ENCODE data around the gene VPS37C. TPM values are rescaled to one million over a fixed set of nuclear protein-coding genes. Genes with fewer than 3 reads are reported as not detected.

Gene VPS37C
- total RNA-seq, 1 experiment from 2014 or later: 23.1 TPM

GRCh38 chr11:61110255-61111049 lies 50.8 kb downstream of the VPS37C start:
- no peak for TF ChIP-seq CEBPB (IDR thresholded peaks at IDR 0.05; ENCODE audit: low read depth)
- no peak for TF ChIP-seq FOSL1 (IDR thresholded peaks at IDR 0.05; ENCODE audit: low read depth)
- H2AFZ ChIP-seq (ENCODE audit: low read depth, low read length, poor library complexity, severe bottlenecking): no peak overlapping the region
- H3K36me3 ChIP-seq (ENCODE audit: control insufficient read depth in 1 of 2, insufficient read depth in 2 of 2, low read length in 2 of 2): no peaks in the 10 kb centered on the region
- no peak for DNase-seq (ENCODE audit: low read depth, low spot score)
- intact Hi-C loops (cut with micrococcal nuclease): no loop called here
- H3K9me2 ChIP-seq (ENCODE audit: insufficient read depth): no peaks in the 10 kb centered on the region
- CTCF ChIA-PET: no interaction called here
- no peak overlapping the region for H3K9ac ChIP-seq (ENCODE audit: low read length)
- no peak overlapping the region for H3K4me2 ChIP-seq (ENCODE audit: low read length)
- RAD21 ChIA-PET (ENCODE audit: low non-redundant PET in 1 of 2, low total read pairs in 2 of 2, uncharacterized antibody in 2 of 2, unreplicated experiment in 2 of 2): no interaction called here
- no peak overlapping the region for H3K4me3 ChIP-seq (replicated peaks in 1 of 2; ENCODE audit: low read depth in 1 of 2, low read length in 2 of 2)
- no peaks in the 10 kb centered on the region for H3K9me3 ChIP-seq (ENCODE audit: control insufficient read depth in 1 of 2, insufficient read depth in 1 of 2, low read depth in 1 of 2, low read length in 2 of 2)
- no peaks in the 10 kb centered on the region for H4K20me1 ChIP-seq (ENCODE audit: insufficient read depth)
- no peak overlapping the region for H3K27ac ChIP-seq (ENCODE audit: low read depth, low read length)
- H3K79me2 ChIP-seq (ENCODE audit: insufficient read depth, low read length): no peaks in the 10 kb centered on the region
- no peaks in the 10 kb centered on the region for H3K27me3 ChIP-seq (ENCODE audit: insufficient read depth, low read length)
- no peaks in the 10 kb centered on the region for H3K4me1 ChIP-seq (ENCODE audit: control insufficient read depth in 1 of 2, insufficient read depth in 2 of 2, low read length in 2 of 2)
- no TSS peak for BruUV-seq (replicated peaks)
- POLR2A ChIA-PET: no interaction called here
- ATAC-seq: no peak

- TF ChIP-seq EZH2phosphoT487 (IDR thresholded peaks at IDR 0.05; ENCODE audit: borderline replicate concordance) (no peak), CBX3 (IDR thresholded peaks at IDR 0.05; ENCODE audit: low read depth) (no peak), EZH2 (IDR thresholded peaks at IDR 0.05) (no peak), EGR1 (IDR thresholded peaks at IDR 0.05; ENCODE audit: low read depth) (no peak), REST (IDR thresholded peaks at IDR 0.05; ENCODE audit: low read depth) (no peak), YY1 (IDR thresholded peaks at IDR 0.05; ENCODE audit: extremely low read depth, insufficient replicate concordance, low read depth, low read length) (no peak), CEBPB (IDR thresholded peaks at IDR 0.05; ENCODE audit: low read depth) (no peak), JUND (IDR thresholded peaks at IDR 0.05) (no peak), ELF1 (IDR thresholded peaks at IDR 0.05; ENCODE audit: borderline replicate concordance, low read depth) (no peak), SRF (IDR thresholded peaks at IDR 0.05; ENCODE audit: low read depth) (no peak), CTCF (IDR thresholded peaks at IDR 0.05 in 2 of 3, conservative IDR thresholded peaks at IDR 0.05 in 1 of 3; ENCODE audit: borderline replicate concordance in 1 of 3, insufficient read depth in 1 of 3, low read depth in 2 of 3, low read length in 2 of 3) (no peak)
- BruUV-seq (replicated peaks): no TSS peak
- intact Hi-C loops (cut with micrococcal nuclease): no loop called here
- ChIA-PET POLR2A (no interaction called here), RAD21 (ENCODE audit: low non-redundant PET in 1 of 2, low total read pairs in 2 of 2, uncharacterized antibody in 2 of 2, unreplicated experiment in 2 of 2) (no interaction called here), CTCF (no interaction called here)
- Histone ChIP-seq H3K9ac (ENCODE audit: low read length) (no peak overlapping the region), H3K4me3 (replicated peaks in 1 of 2; ENCODE audit: low read depth in 1 of 2, low read length in 2 of 2) (no peak overlapping the region), H4K20me1 (ENCODE audit: insufficient read depth) (no peaks in the 10 kb centered on the region), H3K9me2 (ENCODE audit: insufficient read depth) (no peaks in the 10 kb centered on the region), H3K27ac (ENCODE audit: low read depth, low read length) (no peak overlapping the region), H3K27me3 (ENCODE audit: insufficient read depth, low read length) (no peaks in the 10 kb centered on the region), H3K36me3 (ENCODE audit: control insufficient read depth in 1 of 2, insufficient read depth in 2 of 2, low read length in 2 of 2) (no peaks in the 10 kb centered on the region), H2AFZ (ENCODE audit: low read depth, low read length, poor library complexity, severe bottlenecking) (no peak overlapping the region), H3K4me1 (ENCODE audit: control insufficient read depth in 1 of 2, insufficient read depth in 2 of 2, low read length in 2 of 2) (no peaks in the 10 kb centered on the region), H3K79me2 (ENCODE audit: insufficient read depth, low read length) (no peaks in the 10 kb centered on the region), H3K4me2 (ENCODE audit: low read length) (no peak overlapping the region), H3K9me3 (ENCODE audit: control insufficient read depth in 1 of 2, insufficient read depth in 1 of 2, low read depth in 1 of 2, low read length in 2 of 2) (no peaks in the 10 kb centered on the region)
- ATAC-seq (no peak), DNase-seq (ENCODE audit: low read depth, low spot score) (no peak)
These were observed 51.6 kb downstream of the VPS37C start for GRCh38 chr11:61109671-61110070.

Measured in HCT116 (cell line).